HG02623 (cell line): ENCODE data around the gene EXOC4.
A peak's percentile ranks its signal among the peaks of the same experiment; 100 is the strongest.
"Not testable (repeated sequence)": the region's sequence is repeated elsewhere in the genome, so short reads cannot be mapped to it uniquely, and the experiment has no call there.

Experiments
- ATAC-seq: cut with Tn5 transposase; IDR thresholded peaks from one replicate; pipeline ENCODE4 v1.9.1; 2021; ENCODE audit warnings: moderate library complexity; ENCODE audit not compliant: unreplicated experiment

The EXOC4 gene

DNA sequence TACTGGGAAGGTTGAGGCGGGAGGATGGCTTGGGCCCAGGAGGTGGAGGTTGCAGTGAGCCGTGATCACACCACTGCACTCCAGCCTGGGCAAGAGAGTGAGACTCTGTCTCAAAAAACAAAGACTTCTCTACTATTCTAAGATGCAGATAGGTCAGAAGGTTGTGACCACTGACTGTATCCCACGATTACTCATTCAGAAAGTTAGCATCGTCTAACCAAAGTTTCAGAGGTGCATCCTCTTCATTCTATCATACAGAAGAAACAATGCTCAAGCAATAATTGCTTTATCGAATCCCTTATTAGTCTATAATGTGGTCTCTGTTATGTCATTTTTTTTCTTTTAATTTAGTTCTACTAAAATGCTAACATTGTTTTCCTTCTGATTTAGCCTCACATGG, 525.6 kb downstream of the EXOC4 start:
- ATAC-seq: peak; percentile 93

DNA sequence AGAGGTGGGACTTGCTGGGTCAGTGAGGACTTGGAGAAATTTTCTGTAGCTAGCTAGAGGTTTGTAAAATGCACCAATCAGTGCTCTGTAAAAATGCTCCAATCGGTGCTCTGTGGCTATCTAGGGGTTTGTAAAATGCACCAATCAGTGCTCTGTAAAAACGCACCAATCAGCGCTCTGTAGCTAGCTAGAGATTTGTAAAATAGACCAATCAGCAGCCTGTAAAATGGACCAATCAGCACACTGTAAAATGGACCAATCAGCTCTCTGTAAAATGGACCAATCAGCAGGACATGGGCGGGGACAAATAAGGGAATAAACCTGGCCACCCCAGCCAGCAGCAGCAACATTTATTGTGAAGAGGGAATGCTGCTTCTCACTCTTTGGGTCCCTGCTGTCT, 526.7 kb downstream of the EXOC4 start:
- not testable (repeated sequence) for ATAC-seq

DNA sequence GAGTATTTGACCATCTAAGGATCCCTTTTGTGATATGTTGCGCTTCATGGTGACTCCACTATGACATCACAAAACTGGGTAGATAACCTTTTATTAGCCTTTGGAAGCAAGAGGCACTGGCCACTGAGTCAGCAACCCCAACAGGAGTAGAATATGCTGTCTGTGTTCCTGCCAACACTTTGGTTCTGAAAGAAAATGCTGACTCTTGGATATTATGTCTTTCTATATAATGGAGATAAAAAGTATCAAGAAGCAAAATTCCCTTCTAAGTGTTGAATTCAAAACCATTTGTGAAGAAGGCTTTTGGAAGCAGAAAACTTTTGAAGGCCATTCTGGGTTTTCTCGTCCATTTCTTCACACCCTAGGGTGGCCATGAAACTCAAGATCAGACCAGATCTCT, 528.0 kb downstream of the EXOC4 start:
- no peak for ATAC-seq

DNA sequence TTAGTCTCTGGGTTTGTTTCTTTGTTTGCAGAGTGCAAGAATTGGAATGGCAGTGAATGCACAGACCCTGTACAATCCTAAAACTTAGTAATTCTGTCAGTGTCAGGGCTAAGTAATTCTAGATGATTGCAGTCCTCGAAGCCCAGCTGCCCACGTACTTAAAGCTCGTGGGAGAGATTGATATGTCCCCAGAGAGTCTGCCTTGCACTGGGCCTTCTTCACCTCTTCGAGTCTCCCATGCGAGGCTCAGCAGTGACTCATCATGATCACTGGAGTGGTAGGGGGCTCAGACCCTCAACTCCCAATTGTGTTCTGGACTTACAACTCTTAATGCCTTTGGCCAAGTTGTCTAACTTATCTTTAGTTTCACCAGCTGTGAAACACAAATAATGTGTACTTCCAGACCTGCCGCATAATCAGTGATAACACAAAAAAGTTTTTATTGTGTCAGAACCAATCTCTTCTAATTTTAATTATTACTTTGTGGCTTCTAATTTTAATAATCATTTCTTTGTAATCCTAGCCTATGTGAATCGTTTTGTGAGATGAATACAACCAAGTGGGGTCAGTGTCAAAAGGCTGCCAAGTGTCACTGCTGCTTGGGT, 528.7 kb downstream of the EXOC4 start:
- ATAC-seq: no peak

DNA sequence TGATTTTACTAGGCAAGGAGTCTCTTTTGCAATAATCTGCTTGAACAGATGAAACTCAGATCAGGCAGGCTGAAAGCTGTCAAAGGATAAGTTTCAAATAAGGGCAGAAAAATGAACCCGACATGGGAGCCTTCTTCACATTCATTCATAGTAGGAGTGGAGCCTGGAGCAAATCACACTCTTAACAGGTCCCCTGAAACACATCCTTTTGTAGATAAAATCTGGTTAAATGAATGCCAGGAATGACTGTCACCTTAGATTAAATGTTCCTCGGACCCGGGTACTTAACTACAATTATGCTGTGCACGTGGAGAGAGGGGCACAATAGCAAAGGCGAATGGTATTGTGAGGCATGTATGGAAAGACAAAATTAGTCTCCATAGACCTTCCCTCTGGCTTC, 529.6 kb downstream of the EXOC4 start:
- no peak for ATAC-seq

DNA sequence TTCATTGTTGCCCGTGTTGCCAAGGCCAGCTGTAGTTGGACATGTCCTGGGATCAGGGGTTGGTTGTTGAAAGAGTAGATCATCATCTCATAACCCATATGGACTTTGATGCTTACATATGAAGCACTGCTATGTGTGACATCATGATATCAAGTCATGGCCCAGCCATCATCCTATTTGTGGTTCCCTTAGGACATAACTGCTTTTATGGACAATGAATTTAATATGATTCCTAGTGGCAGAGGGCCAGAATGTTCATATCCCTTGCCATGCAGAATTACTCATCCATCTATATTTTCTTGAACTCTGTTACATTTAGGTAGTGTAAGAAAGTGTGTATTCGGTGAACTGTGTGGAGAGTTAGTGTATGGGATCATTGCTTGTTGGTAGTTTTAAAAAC, 530.4 kb downstream of the EXOC4 start:
- no peak for ATAC-seq

DNA sequence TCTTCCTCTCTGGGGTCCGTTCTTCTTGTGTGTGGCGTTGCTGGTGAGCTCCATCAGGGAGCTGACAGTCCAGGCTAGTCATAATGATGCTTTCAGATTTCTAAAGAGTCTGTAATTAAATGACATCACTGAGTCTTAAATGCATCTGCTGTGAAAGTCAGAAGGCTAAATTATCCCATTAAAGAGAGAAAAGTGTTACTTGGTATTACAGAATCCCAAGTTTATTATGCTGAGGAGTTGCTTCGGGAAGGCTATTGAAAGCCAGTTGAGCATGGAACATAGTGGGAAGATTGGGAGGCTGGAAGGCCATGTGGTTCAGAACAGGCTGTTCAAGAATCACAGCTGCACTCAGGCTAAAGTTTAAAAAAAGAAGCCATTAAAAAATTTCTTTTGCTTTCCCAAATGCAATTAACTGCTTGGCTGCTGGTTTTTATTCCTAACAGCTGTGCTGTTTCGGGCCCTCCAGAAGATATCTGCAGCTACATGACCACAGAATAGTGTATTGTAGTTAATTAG, 531.7 kb downstream of the EXOC4 start:
- ATAC-seq: no peak

DNA sequence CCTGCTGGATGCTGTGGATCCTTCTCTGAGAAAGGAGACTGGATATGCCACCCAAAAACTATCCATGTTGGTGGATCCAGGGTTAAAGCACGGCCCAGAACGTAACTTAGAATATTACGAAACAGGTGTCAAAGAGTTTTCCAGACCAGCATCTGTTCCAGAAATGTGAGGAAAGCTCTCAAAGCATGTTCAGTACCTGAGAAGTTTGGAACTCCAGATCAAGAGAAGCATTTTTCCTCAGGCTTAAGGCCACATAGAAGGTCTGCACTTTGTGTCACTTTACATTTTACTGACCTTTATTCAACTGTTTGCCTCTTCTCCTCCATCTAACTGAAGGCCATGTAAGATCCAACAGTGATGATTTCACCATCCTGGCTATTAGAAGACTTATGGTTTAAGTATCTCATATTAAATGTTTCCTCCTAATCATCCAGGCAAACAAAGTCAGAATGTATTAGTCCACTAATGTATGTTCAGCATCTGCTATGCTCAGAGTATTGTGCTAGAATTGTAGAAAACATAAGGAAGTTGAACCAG, 533.6 kb downstream of the EXOC4 start:
- ATAC-seq: no peak

DNA sequence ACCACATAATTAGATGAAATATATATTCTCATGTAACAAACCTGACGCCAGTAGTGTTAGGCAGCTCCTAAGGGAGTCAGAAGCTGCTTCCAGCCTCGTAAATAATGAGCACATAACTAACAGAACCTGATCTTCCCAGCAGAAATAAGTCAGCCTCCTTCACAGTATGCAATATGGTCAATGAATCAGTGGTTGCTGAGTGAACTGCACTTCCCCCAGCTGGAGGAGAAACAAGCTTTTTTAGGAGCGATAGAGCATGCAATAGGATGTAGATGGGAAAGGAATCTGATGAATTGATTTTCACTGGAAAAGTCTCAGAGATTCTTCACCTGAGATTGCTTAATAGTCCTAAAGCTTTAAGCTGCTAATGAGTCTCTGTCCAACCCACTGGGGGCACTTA, 537.1 kb downstream of the EXOC4 start:
- no peak for ATAC-seq

DNA sequence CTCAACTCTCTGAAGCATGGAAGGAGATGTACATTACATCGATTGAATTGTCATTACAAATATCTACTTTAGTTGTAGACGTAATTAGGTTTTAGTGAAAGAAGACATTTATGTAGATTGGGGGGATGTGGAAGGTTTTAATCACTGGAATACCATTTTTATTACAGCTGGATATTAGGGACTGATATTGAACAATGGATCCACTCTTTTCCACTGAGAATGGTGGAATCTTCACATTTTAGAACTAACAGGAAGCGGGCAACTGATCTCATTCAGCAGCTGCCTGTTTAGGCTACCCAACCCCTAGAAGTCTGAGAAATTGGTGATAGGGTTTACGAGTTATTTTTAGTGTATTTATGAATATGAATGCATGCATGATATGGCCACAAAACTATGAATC, 538.0 kb downstream of the EXOC4 start:
- no peak for ATAC-seq

DNA sequence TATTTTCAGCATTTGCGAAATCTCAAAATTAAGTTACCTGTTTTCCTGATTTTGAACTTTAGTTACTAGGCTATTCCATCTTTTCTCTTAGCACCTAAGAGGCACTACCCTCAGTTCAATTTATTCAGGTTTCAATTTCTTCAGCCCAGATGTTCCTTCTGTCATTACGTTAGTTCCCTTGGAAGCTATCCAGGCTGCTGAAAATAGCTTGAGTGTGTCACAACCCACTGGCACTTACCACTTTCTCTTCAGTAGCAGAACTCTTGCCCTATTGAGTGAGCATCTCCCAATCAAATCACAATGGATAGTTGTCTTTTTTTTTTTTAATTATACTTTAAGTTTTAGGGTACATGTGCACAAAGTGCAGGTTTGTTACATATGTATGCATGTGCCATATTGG, 541.6 kb downstream of the EXOC4 start:
- ATAC-seq: no peak

DNA sequence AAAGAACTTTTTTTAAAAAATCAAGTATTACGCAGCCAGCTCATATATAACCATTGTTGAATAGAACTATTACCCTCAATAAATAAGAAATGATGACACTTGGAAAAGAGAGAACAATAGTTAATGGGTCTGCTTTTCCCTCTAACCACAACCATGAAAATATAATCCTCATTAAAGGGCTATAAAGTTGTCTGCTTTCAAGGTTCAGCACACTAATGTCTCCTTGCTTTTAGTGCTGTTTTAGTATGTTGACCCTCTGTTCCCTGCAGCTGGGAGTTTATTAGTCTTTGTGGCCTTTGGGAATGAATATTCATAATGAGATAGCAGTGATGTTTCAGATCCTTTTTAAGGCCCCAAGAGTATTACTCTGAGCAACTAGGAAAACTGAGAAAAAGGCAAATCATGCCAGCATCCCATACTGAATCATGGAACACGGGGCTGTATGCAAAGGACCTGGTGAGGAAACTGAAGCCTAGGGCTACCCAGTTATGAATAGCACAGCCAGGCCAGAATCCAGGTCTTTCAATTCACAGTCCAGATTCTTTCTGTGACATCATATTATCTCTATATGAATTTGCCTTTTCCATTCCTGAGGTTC, 542.3 kb downstream of the EXOC4 start:
- ATAC-seq: no peak

DNA sequence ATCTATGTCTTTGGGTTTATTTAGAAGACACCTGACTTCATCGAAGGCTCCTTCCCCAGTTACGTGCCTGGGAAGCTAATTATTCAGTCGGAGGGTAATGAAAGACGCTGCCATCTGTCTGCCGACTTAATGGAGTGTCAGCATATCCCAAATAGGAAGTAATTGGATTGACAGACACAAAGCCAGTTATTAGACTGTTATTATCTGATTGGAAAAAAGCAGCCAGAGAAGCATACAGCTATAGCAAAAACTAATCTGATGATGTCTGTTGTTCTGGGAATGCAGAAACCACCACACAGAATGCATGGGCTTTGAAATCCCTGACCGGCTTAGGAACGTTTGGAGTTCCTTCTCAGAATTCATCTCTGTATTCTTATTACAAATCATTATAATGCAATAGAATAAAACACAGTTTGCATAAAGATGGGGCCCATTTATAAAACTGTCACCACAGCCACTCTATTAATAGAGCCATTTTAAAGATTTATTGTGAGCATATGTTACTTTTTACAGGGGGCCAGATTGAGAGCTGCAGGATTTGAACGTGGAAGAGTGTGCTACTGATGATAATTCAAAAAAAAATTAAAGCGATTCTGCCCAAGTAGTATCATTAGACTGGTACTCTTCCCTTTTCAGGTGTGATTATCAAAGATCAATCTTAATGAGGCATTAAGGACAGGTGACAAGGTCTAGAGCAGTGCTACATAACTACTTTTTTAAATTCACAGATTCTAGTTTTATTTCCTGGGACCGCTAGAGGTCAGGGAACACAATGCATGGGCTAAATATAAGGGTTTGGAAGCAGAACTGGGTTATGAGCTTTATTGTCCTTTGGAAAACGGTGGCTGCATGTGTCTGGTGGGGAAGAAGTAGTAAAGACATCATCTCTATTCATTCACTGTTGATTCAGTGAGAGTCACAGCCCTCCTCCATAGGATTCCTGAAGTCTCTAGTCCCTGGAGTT, 544.2 kb downstream of the EXOC4 start:
- ATAC-seq: no peak

DNA sequence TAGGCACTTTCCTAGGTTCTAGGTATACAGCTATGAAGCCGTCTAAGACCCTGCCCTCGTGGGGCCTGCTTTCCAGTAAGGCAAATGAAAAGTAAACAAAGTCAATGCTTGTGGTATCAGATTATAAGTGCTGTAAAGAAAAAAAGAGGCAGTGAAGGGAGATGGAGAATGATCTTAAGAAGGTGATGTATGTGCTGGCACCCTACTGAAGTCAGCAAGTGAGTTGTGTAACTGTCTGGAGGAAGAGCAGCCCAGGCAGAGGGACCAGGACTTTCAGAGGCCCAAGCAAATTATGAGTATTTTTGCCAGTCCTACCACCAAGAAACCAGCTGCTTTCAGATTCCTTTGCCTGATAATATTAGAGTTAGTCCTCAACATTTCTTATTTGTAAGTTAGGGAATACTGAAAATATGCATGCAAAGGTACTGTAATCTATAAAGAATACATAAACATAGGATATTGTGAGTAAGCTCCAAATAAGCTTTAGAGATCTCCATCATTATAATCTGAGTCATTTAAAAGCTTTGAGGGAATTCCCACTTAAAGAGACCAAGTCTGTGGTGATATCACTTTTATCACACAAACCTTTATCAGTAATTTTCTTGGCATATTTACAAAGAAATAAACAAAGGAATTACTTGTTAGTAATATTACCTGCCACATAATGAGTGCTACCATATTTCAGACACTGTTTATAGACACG, 545.1 kb downstream of the EXOC4 start:
- no peak for ATAC-seq

DNA sequence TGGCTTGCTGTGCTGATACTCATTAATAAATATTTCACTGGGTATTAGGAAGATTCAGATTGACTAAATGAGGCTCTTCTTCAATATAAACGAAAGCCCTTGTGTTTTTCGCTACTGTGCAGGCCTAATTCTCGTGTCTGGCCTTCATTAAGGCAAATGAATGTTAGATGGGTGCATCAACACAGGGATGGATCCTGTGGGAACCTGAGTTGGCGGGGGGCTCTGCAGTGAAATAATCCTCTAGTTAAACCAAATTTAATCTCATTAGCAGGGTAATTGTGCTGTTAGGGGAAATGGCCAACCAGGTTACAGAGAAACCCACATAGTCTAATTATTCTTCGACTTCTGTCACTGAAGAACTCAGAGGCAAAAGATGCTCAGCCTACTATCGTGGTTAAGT, 548.5 kb downstream of the EXOC4 start:
- ATAC-seq: no peak

DNA sequence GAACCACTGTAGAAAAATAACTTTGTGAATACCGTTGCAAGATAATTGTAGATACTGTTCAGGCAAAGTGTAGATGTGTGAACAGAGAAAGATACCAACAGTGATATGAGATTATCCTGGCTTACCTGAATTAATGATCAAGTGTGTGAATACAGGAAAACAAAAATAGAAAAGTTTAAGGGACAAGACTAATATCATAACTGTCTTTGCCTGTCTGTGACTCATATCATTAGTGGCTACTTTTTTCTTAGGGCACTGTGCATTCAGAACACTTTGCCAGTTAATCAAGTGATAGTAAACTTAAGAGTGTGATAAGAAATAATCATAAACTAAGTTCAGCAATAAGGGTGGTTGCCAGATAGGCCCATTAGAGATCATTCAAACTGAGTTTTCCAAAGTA, 551.2 kb downstream of the EXOC4 start:
- ATAC-seq: no peak

DNA sequence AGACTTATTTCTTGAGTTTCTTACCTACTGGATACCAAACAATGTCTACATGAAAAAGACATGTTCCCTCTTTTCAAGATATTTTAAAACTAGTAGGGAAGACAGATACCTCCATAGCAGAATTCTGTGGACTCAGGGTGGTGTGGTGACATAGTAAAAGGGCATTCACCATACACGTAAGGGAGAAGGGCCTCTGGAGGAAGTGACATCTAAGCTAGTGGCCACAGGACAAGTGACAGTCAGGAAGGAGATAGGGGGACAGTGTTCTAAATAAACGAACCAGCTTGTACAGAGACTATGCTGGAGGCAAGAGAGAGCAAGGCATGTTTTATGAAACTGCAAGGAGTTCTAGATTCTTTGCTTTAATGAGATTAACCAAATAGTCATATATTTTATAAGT, 552.5 kb downstream of the EXOC4 start:
- no peak for ATAC-seq

DNA sequence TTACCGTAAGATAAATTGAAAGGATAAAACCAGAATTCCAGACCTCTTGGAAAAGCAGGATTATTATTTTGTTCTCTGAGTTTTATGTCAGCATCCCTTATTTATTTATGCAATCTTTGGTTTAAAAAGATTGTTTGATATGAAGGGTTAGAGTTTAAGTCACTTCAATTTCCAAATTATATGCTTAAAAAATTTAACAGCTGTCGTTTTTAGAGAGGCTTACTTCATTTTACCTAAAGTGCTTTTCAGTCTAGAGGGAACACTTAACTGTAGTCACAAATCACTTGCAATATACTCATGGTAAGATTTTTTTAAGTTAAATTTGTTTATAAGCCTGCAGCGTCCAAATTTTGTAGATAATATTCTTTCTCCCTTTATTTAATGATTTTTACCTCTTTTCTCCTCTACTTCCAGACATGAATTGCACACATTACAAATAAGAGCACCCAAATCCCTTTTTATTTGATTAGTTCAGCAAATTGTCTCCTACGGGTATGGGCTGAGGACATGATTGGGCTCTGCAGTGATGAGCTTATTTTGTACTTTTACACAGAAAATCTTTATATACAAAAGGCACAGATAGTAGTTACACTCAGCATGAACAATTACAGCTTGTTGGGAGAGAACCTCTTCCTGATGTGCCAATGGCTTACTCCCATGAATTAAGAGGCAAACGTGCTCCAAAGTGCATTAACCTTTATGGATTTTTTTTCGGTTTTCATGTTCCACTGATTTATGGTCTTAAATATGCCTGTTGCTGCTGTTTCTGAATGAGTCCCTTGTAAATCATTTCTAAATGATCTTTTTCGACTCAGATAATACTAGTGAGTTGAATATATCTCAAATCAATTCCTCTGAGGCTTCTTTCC, 555.0 kb downstream of the EXOC4 start:
- ATAC-seq: no peak

DNA sequence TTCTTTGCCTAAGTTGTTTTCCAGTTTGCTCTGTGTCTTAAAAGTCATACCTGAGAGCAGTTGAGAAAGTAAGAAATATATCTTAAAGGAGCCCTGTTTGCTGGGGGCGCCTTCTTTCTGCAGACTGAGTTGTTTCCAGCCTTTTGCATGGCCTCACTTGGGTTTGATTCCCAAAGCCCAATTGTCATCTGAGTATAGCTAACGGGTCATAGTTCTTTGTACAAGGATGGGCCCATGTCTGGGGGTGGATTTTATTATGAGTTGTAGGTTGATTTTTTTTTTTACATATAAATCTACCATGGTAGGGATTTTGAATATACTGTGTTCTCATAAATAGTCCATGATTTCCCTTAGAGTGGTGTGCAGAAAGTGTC, 555.6 kb downstream of the EXOC4 start:
- no peak for ATAC-seq

DNA sequence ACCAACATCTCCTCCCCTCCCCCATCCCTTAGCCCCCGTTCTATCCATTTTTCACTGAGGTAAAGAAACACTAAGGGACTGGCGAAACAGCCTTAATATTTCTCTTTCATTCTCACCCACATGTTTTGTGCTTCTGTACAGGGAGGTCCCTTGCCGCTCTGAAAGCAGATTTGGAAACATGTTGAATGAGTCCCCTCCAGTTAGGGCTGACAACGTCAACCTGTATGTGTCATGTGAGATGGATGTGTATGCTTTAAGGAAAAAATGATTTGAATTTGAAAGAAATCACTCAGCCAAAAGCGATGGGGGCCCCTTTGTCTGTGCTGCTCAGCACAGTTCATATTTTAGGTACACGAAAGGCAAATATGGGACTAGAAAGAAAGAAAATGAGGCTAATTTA, 560.0 kb downstream of the EXOC4 start:
- no peak for ATAC-seq
